ENCODE data around the gene INCA1.

Gene INCA1

DNA sequence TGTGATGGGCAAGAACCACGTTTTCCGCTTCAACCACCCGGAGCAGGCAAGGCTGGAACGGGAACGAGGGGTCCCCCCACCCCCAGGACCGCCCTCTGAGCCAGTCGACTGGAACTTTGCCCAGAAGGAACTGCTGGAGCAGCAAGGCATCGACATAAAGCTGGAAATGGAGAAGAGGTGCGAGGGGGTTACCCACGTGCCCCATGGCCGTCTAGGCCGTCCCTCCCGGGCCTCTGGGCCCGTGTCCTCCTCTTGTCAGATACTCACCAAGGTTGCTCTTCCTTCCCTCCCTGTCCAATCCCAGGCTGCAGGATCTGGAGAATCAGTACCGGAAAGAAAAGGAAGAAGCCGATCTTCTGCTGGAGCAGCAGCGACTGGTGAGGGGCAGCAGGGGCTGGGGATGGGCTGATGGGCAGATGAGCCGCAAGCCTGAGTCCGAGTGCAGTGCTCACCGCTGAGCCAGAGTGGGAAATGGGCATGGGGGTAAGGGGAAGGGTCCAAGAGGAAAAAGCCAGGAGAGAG, 23.2 kb upstream of the INCA1 start:
- Histone ChIP-seq H2AFZ (ENCODE audit: low read depth) (no peak overlapping the region), H3K4me1 (ENCODE audit: low read depth, poor library complexity, severe bottlenecking) (no peaks in the 10 kb centered on the region), H3K9ac (no peak overlapping the region), H3K27ac (no peak overlapping the region), H3K4me3 (IDR thresholded peaks at IDR 0.05; ENCODE audit: insufficient read depth, low read depth, low read length) (no peak overlapping the region), H3K27me3 (ENCODE audit: insufficient read depth, low read depth) (no peaks in the 10 kb centered on the region), H3K36me3 (ENCODE audit: insufficient read depth) (no peaks in the 10 kb centered on the region), H4K20me1 (ENCODE audit: insufficient read depth) (no peaks in the 10 kb centered on the region), H3K4me2 (no peak overlapping the region), H3K79me2 (ENCODE audit: insufficient read depth, low read depth) (no peaks in the 10 kb centered on the region)
- TF ChIP-seq, protein P1, sequence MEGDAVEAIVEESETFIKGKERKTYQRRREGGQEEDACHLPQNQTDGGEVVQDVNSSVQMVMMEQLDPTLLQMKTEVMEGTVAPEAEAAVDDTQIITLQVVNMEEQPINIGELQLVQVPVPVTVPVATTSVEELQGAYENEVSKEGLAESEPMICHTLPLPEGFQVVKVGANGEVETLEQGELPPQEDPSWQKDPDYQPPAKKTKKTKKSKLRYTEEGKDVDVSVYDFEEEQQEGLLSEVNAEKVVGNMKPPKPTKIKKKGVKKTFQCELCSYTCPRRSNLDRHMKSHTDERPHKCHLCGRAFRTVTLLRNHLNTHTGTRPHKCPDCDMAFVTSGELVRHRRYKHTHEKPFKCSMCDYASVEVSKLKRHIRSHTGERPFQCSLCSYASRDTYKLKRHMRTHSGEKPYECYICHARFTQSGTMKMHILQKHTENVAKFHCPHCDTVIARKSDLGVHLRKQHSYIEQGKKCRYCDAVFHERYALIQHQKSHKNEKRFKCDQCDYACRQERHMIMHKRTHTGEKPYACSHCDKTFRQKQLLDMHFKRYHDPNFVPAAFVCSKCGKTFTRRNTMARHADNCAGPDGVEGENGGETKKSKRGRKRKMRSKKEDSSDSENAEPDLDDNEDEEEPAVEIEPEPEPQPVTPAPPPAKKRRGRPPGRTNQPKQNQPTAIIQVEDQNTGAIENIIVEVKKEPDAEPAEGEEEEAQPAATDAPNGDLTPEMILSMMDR (conservative IDR thresholded peaks at IDR 0.05; ENCODE audit: low read depth, low read length) = no peak

DNA sequence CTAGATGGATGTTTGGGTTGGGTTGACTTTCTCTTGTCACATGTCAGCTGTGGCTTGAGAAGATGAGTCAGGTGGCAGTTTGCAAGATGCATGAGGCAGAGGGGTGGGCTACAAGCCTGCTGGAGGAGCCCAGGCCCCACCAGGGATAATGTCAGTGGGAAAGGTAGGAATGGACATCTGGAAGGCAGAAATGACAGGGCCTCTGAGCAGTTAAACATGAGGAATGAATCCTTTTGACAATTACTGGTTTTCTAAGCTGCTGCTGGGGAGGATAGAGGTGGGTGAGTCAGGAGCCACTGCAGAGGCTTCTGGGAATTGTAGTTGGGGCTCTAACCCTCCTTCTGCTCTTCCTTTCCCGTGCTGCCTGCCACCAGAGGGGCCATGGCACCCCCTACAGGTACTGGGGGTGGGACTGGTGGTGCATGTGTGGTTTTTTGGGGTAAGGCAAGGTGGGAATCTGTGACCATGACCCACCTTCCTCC, 22.2 kb upstream of the INCA1 start:
- Histone ChIP-seq H4K20me1 (ENCODE audit: insufficient read depth) (no peaks in the 10 kb centered on the region), H3K4me3 (IDR thresholded peaks at IDR 0.05; ENCODE audit: insufficient read depth, low read depth, low read length) (no peak overlapping the region), H3K4me1 (ENCODE audit: low read depth, poor library complexity, severe bottlenecking) (no peaks in the 10 kb centered on the region), H3K79me2 (ENCODE audit: insufficient read depth, low read depth) (no peaks in the 10 kb centered on the region), H3K27ac (no peak overlapping the region), H3K4me2 (no peak overlapping the region), H3K36me3 (ENCODE audit: insufficient read depth) (no peaks in the 10 kb centered on the region), H2AFZ (ENCODE audit: low read depth) (no peak overlapping the region), H3K27me3 (ENCODE audit: insufficient read depth, low read depth) (no peaks in the 10 kb centered on the region), H3K9ac (no peak overlapping the region)
- TF ChIP-seq, protein P1 (conservative IDR thresholded peaks at IDR 0.05; ENCODE audit: low read depth, low read length) = no peak

- Histone ChIP-seq H3K36me3 (ENCODE audit: insufficient read depth) (no peaks in the 10 kb centered on the region), H3K4me1 (ENCODE audit: low read depth, poor library complexity, severe bottlenecking) (no peaks in the 10 kb centered on the region)
Measured at GRCh38 chr17:5014357-5014756, 17.0 kb upstream of the INCA1 start.

DNA sequence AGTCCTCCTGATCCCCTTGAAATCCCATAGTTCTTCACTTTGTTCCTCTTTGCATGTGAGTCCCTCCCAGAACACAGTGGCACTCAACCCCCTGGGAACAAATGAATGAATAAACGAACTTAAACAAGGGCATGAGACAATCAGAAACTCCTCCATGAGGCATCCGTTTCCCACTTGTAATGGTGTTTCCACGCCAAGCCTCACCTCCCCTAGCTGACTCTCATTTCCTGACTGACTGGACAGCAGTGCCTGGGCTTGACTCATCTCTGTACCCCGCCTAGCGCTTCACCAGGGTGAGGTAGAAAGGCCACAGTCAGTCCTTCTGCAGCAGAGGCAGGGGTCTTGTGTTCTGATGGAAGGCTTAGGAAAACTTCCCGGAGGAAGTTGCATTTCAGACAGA, 14.6 kb upstream of the INCA1 start:
- Histone ChIP-seq H3K36me3 (ENCODE audit: insufficient read depth) (no peaks in the 10 kb centered on the region), H2AFZ (ENCODE audit: low read depth) (no peak overlapping the region)

More at GRCh38 chr17:5014357-5014756, 17.0 kb upstream of the INCA1 start:
- no peak overlapping the region for H3K27ac ChIP-seq
- no peaks in the 10 kb centered on the region for H3K27me3 ChIP-seq (ENCODE audit: insufficient read depth, low read depth)
- H4K20me1 ChIP-seq (ENCODE audit: insufficient read depth) = no peaks in the 10 kb centered on the region
- H2AFZ ChIP-seq (ENCODE audit: low read depth) = no peak overlapping the region
- H3K4me3 ChIP-seq (IDR thresholded peaks at IDR 0.05; ENCODE audit: insufficient read depth, low read depth, low read length) = no peak overlapping the region
- no peak overlapping the region for H3K4me2 ChIP-seq
- no peaks in the 10 kb centered on the region for H3K79me2 ChIP-seq (ENCODE audit: insufficient read depth, low read depth)
- no peak overlapping the region for H3K9ac ChIP-seq
- TF ChIP-seq, protein P1 (conservative IDR thresholded peaks at IDR 0.05; ENCODE audit: low read depth, low read length) = no peak

More for the DNA sequence above, 14.6 kb upstream of the INCA1 start:
- Histone ChIP-seq H4K20me1 (ENCODE audit: insufficient read depth) (no peaks in the 10 kb centered on the region), H3K27me3 (ENCODE audit: insufficient read depth, low read depth) (no peaks in the 10 kb centered on the region), H3K4me1 (ENCODE audit: low read depth, poor library complexity, severe bottlenecking) (no peaks in the 10 kb centered on the region), H3K4me2 (no peak overlapping the region), H3K4me3 (IDR thresholded peaks at IDR 0.05; ENCODE audit: insufficient read depth, low read depth, low read length) (no peak overlapping the region), H3K79me2 (ENCODE audit: insufficient read depth, low read depth) (no peaks in the 10 kb centered on the region), H3K9ac (no peak overlapping the region), H3K27ac (no peak overlapping the region)
- TF ChIP-seq, protein P1 (conservative IDR thresholded peaks at IDR 0.05; ENCODE audit: low read depth, low read length) = no peak
